Activated CD8-positive, alpha-beta memory T cell treated with anti-CD3 and anti-CD28 coated beads for 1 hour (primary cell): ENCODE results near the gene GDF11.

Experiments
- DNase-seq, 2 donors: peaks; one replicate each; pipeline ENCODE4 v3.0.0-alpha.2; 2020; ENCODE audit warnings: low read depth in 1 of 2; ENCODE audit errors: extremely low read depth in 1 of 2

The GDF11 gene

GRCh38 chr12:55780685-55781084 lies 37.8 kb downstream of the GDF11 start:
- DNase-seq, result no peak

GRCh38 chr12:55788546-55788945 lies 45.6 kb downstream of the GDF11 start:
- no peak for DNase-seq

- no peak for DNase-seq
Measured at GRCh38 chr12:55789171-55789570, 46.2 kb downstream of the GDF11 start.

GRCh38 chr12:55789893-55790292 lies 47.0 kb downstream of the GDF11 start:
- no peak for DNase-seq

- no peak for DNase-seq
Measured at GRCh38 chr12:55795950-55796349, 53.0 kb downstream of the GDF11 start.

- DNase-seq, result no peak
Measured at GRCh38 chr12:55797068-55797467, 54.1 kb downstream of the GDF11 start.

GRCh38 chr12:55797550-55797949 lies 54.6 kb downstream of the GDF11 start:
- DNase-seq, result no peak
